GM19324 (cell line): ENCODE results near the gene SFN.
"Not testable (repeated sequence)": the region's sequence is repeated elsewhere in the genome, so short reads cannot be mapped to it uniquely, and the experiment has no call there.

Source experiments
- ATAC-seq: cut with Tn5 transposase; IDR thresholded peaks from one replicate; pipeline ENCODE4 v1.9.1; 2021; ENCODE audit warnings: mild to moderate bottlenecking, moderate library complexity; ENCODE audit not compliant: unreplicated experiment, low FRiP score

The SFN gene

DNA sequence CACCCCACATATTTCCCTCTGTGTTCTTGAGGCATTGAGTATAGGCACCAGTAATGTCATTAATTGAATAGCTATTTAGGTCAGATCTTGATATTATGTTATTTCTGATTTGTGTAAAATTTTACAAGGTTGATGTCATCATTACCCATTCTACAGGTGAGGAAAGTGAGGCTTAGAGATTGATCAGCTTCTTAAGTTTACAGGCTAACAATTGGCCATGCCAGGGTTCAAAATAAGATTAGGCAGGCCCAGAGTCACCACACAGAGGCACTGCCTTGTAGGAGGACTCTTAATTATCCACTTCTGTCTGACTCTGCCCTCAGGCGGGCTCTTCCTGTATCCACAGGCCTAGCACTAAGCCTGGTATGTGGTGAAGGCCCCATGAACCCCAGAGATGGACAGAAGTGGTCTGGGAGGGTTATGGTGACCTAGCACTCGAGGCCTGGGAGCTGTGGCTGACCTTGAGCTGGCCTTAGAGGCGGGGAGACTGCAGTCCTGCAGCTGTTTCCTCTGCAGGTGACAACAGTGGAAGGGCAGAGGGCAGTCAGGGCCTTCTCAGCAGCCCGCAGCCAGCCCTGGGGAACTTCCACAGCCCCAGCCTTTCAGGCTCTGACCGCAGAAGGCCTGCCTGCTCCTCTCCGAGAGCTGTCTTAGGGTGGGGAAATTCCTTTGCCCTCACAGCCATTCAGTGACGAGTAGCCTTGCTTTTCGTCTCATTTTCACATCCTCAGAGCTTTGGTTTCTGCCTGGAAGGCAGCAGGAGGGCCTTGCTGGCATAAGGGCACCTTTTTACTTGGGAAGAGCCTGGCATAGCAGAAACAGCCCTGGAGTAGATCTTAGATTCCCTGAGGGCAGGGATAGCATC is 24.2 kb upstream of the SFN start:
- peak; percentile 77 for ATAC-seq

DNA sequence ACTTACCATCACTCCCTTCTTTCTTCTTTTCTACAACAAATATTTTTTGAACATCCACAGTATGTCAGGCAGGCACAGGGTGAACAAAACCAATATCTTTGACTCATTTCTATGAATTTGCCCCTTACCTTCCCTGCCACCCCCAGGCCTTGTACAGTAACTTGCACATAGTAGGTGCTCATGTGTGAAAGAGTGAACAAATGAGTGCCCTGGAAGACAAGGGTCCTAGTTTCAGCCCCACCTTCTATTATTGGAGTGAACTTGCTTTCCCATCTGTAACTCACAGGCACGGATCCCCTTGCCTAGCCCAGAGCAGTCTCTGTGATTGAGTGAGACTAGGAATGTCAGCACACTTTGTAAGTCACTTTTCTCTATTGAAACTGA is 23.6 kb upstream of the SFN start:
- peak; percentile 6 for ATAC-seq

DNA sequence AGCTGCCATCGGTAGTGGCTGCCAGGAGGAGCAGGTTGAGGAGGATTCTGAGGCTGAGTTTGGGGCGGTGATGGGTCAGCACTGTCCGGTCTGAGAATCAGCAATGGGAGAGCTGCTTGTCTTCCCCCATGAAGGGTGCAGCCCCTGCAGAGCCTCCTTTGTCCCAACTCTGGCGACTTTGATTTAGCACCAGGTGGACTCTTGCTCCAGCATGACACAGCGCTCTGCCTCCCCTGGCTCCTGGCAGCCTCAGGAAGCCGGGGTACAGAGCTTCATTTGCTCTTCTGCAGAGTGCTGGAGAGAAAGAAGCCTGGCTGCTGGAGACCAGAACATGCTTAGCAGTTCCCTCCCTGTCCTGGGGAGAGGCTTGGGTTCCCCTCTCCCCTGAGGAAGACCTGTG is 23.2 kb upstream of the SFN start:
- ATAC-seq, result no peak

DNA sequence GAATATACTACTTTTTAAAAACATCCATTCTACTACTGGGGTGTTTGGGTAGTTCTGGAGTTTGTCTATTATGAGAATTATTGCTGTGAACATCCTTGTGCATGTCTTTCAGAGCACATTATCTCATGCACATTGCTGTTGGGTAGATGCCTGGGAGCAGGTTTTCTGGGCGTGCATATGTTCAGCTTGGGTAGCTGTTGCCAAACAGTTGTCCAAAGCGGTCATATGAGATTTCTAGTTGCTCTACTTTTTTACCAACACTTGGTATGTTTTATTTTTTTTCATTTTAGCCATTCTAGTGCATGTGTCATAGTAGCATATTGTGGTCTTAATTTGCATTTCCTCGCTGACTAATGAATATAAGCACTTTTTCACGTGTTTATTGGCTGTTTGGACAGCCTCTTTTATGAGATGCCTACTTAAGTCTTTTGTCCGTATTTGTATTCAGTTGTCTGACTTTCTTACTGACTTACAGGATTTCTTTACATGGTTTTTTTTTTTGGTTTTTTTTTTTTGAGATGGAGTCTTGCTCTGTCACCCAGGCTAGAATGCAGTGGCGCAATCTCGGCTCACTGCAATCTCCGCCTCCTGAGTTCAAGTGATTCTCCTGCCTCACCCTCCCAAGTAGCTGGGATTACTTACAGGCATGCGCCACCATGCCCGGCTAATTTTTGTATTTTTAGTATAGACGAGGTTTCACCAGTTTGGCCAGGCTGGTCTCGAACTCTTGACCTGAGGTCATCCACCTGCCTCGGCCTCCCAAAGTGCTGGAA is 18.3 kb upstream of the SFN start:
- ATAC-seq, result no peak

DNA sequence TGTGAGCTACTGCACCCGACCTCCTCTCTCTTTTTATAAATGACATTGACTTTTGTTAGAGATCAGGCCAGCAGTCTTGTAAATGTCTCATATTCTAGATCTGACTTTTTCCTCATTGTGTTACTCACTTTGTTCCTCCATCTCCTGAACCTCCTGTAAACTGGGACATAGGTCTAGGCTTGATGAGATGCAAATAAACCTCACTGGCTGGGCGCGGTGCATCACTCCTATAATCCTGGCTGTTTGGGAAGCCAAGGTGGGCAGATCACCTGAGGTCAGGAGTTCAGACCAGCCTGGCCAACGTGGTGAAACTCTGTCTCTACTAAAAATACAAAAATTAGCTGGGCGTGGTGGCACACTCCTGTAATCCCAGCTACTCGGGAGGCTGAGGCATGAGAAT is 15.1 kb upstream of the SFN start:
- not testable (repeated sequence) for ATAC-seq

DNA sequence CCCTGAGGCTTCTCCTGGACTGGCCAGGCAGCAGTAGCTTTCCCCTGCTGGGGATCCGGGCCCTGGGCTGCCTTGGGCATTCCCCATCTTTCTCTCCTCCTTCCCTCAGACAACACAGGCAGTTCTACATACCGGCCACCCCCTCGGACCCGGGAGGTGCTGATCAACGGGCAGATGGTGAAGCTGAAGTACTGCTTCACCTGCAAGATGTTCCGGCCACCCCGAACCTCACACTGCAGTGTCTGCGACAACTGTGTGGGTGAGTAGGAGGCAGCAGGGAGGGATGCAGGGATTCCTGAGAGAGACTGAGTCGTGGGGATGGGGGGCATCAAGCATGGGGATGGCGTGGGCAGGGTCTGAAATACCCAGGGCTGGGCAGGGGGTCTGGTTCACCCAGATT is 14.4 kb upstream of the SFN start:
- no peak for ATAC-seq

DNA sequence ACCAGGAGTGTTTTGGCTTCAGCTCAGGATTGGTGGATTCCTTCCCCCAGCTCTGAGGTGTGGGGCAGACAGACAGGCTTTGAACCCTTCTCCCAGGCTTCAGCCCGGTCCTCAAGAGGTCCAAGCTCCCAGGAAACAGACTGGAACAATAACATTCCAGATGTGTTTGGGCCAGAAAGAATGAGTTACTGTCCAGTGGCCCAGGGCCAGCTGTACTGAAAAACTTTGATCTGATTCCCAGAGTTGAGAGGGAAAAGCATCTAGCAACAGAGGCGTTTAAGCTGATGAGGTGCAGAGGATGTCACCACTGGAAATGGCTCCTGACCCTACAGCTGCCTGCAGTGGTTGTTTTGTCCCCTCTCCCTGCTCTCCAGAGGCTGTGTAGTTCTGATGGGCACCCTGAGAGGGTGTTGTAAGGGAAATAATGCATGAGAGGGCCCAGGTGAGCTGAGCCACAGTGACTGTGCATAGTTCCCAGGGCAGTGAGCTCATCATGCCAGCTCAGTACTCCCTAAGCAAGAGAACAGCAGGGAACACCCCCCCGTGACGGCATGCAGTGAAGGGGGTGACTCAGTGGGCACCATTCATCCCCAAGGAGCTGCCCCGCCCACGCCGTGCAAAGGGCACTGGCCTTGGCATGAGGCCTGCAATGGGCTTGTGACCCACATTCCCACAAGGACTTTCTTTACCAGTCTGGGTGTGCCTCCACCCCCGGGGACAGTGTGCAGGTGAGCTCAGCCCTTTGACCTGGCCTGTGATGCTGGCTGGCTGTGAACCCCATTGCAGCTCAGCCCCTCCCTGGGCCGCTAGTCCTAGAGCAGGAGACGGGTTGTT is 13.8 kb upstream of the SFN start:
- no peak for ATAC-seq

DNA sequence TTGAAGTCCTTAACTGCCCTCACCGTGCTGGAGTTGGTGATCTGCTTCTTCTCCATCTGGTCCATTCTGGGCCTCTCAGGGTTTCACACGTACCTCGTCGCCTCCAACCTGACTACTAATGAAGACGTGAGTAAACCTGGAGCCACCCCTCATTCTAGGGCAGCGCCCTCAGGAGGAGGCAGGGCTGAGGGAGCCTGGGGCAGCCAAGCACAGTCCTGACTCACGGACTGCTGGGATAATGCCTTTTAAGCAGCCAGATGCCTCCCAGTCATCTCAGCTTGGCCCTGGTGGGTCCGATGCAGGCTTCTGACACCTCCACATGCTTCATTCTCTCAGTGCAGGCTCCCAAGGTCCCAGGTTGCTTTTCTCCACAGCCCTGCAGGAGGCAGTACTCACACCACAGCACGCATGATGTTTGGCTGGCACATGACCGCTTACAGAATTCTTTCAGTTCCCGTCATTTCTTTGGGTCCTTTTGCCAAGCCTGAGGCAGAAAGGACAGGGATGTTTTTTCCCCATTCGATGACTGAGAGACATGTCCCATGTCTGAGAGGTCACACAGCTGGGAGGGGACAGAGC is 11.8 kb upstream of the SFN start:
- ATAC-seq, result no peak

DNA sequence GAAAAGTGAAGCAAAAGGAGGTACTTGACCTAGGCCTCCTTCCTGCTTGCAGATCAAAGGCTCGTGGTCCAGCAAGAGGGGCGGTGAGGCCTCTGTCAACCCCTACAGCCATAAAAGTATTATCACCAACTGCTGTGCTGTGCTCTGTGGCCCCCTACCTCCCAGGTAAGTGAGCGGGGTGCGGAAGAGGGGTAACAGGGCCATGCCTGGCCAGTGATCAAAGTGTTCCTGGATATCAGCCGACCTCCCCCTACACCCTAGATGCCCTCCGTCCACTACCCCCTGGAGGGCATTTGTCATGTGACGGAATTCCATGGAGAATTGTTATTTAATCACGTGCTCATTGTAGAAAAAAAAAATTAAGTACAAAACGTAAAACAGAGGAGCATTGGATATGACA is 10.2 kb upstream of the SFN start:
- no peak for ATAC-seq

DNA sequence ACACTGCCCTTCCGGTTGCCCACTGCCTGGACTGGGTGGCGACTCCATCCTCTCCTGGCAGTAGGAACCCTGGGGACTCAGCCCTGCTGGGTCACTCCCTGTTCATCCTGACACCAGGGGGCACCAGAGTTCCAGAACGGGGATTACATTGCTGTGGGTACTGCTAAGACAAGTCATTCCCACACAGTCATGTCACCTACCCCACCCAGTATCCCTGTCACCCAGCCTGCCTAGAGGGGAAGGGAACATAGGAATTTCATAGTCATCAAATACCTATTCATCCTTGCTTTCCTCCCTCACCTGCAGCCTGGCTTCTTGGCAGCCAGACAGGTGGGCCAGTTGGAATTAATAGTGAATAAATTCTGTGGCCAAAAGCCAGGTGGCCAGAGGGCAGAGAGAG is 9.8 kb upstream of the SFN start:
- no peak for ATAC-seq

DNA sequence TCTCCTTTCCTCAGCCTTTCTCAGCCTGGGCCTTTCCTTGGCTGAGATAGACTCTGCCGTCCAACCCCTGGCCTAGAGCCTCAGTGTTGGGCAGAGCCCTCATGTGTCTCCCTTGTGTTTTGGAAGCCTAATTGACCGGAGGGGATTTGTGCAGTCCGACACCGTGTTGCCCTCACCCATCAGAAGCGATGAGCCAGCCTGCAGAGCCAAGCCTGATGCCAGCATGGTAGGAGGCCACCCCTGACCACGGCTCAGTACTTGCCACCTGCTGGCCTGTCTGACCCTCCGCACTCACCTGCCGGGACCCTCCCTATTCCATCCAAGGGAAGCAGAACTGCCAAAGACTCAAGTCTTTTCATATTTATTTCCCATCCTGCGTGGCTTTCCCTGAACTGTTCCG is 9.3 kb upstream of the SFN start:
- no peak for ATAC-seq

DNA sequence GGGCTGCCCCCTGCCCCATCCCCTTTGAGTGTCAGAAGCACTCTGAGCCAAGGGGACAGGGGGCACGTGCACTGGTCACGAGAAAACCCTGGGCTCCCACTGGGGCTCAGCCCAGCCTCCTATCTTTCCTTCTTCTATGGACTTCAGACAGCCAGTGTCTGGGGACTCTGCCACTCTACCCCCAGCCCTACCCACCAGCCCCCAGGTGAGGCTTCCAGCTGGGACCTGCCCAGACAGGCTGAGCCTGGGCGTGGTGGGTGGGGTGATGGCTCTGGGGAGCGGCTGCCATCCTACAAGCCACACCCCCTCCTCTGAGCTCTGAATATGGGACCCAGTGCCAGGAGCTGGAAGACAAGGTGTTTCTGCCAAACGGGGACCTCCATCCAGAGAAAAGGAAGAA is 8.0 kb upstream of the SFN start:
- ATAC-seq, result no peak

DNA sequence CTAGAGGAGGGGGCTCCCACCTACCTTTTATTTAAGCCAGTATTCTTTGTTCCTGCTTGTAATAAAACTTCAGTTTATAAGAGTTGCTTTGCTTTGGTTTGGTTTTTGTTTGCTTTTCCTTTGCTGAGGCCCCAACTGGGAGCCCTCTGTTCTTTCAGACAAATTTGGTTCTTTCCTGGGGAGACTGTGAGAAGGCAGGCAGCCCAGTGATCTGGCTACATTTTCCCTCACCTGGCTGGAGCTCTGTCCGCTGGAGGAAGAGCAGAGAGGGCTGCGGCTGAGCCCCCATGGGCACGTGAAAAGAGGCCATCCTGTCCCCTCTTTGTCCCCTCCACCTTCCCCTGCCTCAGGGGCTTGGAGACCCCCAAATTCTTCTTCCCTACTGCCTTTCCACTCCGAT is 7.3 kb upstream of the SFN start:
- no peak for ATAC-seq

DNA sequence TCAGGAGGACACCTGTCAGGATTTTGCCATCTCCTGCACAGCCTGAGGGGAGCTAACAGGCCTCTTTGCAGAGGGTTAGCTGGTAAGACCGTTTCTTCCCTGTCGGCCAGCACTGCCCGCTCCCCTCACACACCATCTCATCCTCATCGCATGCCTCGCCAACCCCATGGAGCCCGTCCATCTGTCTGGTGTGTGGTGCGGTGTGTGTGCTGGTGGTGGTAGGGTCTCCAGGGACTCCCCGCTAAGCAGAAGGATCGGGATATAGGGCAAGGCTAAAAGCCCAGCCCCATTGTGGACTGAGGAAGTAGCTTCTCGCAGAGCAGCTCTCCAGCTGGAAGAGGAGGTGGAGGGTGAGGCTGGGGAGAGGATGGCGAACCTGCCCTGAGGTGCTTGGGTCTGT is 6.8 kb upstream of the SFN start:
- no peak for ATAC-seq

DNA sequence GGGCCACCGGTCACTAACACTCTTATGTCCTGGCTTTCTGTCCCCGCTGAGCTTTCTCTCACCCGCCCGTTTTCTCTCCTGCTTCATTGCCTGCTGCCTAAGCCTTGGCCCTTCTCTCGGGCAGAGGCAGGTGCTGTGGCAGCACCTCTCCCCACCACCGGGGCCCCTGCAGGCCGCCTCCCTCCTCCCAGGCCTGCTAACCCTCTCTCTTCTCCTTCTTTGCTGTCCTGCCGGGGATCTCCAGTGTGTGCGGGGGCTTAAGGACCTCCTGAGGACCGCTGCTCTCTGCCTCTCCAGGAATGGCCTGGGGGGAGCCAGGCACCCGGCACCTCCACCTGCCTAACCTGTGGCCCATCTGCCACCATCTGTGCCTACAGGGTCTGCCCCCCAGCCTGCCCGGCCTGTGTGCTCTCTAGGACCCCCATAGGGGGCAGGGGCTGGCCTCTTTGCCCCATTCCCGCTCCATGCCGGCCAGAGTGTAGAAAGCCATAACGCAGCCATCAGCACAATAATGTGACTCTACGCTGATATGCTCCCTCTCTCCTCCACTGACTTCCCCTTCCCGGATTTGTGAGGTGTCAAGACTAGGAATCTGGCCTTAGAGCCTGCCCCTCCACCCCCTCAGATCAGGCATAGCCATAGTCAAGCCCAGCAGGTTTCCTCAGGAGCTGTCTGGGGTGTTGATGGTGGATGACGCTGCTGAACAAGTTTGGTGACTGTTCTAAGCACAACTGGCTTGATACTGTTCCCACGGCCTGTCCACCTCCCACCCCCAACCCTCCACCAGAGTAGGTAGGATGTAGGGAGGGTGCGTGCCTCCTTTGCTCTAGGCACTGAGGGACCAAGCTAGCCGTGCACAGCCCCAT is 6.1 kb upstream of the SFN start:
- no peak for ATAC-seq

DNA sequence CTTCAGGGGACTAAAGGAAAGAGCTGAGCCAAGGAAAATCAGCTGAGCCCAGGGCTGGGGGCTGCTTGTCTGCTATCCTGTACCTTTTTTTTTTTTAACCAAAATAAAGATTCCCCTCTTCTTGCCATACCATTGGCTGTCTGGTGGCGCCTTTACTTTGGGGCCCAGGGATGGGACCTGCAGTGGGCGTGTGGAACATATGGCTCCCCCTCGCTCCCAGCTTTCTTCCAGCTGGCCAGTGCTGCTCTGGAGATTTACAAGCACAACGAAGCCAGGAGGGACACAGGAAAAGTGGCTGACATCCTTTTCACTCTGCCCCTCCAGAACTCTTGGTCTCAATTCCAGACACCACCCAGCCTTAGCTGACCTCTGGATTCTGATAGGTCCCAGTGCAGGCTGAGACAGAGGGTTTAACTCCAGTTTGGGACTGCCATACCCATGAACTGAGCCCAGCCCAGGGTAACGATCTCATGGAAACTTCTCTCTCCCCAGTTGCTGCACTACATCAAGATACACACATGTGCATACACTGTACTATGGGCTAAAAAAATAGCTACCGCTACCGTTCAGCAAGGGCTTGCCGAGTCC is 5.4 kb upstream of the SFN start:
- ATAC-seq, result no peak

DNA sequence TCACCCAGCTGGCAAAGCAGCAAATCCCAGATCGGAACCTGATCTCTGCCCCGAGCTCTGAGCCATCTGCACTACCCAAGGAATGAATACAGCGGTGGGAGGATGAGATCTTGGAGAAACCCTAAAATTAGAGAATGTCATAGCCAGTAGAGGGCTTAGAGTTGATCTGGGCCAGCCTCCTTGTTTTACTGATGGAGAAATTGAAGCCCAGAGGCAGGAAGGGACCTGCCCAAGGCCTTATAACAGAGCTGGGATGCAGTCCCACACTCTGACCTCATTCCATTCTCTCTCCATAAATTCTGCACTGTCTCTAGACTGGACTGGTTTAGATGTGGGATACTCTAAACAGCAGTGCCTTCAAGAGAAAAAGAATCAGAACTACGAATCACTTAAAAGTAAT is 4.8 kb upstream of the SFN start:
- ATAC-seq, result no peak

DNA sequence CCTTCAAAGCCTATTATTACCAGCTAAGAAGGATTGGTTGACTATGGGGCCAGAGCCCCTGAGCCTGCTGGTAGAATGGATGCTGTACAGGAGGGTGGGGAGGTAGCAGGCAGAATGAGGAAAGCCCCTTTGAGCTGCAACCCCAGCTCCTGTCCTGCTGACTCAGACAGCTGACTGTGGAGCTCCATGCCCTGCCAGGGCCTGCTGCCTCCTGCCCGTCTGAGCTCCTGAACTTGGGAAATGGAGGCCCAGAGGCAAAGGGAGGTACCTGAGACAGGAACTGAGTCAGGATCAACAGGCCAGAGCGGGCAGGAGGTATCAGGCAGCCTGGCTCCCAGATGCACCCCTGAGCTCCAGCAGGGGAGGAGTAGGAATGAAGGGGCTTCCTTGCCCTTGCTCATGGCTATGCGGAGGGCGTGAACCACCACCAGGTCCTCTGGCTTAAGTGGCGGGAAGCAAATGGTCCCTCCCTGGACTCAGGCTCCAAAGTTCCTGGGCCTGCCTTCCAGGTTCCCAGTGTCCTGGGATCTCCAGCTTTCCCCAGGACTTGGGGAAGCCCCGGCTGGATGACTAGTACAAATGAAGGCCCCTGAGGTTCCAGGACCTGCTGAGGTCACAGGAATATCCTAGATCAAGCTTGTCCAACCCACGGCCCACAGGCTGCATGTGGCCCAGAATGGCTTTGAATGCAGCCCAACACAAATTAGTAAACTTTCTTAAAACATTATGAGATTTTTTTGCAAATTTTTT is 3.9 kb upstream of the SFN start:
- ATAC-seq, result no peak

DNA sequence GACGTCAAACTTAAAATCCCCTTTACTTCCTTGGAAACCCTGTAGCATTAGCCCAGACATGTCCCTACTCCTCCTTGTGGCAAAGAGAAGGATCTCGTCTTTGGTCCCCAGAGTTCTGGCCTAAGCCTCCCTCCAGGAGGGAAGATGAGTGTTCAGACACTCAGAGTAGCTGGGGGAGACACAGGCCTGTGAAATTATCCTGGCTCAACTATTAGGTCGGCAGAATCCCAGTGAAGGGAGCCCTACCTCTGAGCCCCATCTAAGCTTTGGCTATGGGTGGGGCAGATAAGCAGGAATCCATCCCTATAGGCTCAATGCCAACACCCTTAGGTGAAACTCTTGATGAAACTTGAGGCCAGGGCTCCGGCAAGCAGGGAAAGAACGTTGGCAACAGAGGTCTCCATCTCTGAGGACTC is 1.7 kb upstream of the SFN start:
- no peak for ATAC-seq
